Measurements from ENCODE around the gene SCN5A. TPM values are rescaled to one million over a fixed set of nuclear protein-coding genes. Genes with fewer than 3 reads are reported as not detected.
A peak's percentile ranks its signal among the peaks of the same experiment; 100 is the strongest.

The SCN5A gene
- total RNA-seq: 0.20 and 0.36 TPM in 2 replicates
- 0.19 TPM for total RNA-seq (2013)
- polyA plus RNA-seq: 0.01 and 0.37 TPM in 2 replicates
- polyA minus RNA-seq: 0.07 and 1.5 TPM in 2 replicates

DNA sequence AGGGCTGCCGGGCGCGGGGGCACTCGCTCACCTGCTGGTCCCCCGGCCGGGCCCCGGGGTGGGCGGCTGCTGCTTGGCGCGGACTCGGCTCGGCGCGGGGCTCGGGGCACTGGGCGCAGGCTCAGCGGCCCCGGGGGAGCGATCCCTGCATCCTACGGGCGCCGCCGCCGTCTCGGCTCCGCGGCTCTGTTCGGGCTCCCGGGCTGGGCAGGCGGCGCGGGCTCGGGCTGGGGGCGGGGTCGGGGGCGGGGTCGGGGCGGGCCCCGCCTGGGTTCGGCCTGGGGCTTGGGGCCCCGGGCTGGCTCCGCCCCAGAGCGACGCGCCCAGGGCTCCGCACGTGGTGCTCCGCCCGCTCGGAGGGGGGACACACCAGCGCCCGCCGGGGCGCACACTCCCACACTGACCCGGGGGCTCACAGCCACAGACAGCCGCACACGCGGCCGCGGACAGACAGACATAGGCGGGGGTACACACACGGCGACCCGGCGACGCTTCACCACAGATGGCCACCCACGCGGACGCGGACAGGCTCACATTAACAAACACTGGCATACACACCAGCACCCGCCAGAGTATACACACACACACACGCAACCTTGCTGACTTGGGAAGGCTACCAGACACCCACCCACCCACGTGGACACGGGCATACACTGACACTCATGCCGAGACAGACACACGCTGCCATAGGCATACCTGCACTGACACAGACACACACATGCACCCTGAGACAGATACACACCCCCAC is at the start of gene SCN5A:
SCN5A (minus strand) TSS at position 188 of the 748 bp plus-strand sequence. CDS start 16,380 bp downstream, outside the sequence.
- no peak for TF ChIP-seq EZH2 (IDR thresholded peaks at IDR 0.05; ENCODE audit: borderline replicate concordance, insufficient read depth, low read depth, low read length, poor library complexity, severe bottlenecking)
- TF ChIP-seq, protein P1, sequence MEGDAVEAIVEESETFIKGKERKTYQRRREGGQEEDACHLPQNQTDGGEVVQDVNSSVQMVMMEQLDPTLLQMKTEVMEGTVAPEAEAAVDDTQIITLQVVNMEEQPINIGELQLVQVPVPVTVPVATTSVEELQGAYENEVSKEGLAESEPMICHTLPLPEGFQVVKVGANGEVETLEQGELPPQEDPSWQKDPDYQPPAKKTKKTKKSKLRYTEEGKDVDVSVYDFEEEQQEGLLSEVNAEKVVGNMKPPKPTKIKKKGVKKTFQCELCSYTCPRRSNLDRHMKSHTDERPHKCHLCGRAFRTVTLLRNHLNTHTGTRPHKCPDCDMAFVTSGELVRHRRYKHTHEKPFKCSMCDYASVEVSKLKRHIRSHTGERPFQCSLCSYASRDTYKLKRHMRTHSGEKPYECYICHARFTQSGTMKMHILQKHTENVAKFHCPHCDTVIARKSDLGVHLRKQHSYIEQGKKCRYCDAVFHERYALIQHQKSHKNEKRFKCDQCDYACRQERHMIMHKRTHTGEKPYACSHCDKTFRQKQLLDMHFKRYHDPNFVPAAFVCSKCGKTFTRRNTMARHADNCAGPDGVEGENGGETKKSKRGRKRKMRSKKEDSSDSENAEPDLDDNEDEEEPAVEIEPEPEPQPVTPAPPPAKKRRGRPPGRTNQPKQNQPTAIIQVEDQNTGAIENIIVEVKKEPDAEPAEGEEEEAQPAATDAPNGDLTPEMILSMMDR (IDR thresholded peaks at IDR 0.05): no peak
- H4K20me1 ChIP-seq (ENCODE audit: control insufficient read depth, insufficient read depth, low read length, poor library complexity, severe bottlenecking): no peaks in the 10 kb centered on the region
- intact Hi-C loops (cut with micrococcal nuclease): loop anchor here (2.0 kb wide), 1 partner anchor 129 kb away; no protein-coding TSS in a partner anchor
- H3K36me3 ChIP-seq (replicated peaks in 1 of 2; ENCODE audit: control extremely low read depth in 1 of 2, control insufficient read depth in 1 of 2, extremely low read depth in 1 of 2, insufficient read depth in 2 of 2, low read length in 1 of 2): no peaks in the 10 kb centered on the region
- ATAC-seq (ENCODE audit: low read depth) (peak; percentile 80), DNase-seq (peak; percentile 35)
- H3K79me2 ChIP-seq (ENCODE audit: control insufficient read depth, insufficient read depth, low read length): no peaks in the 10 kb centered on the region
- peaks cover 0 to 59% (median 24%) of the 10 kb centered on the region in 4 experiments for H3K27me3 ChIP-seq (replicated peaks in 1 of 4; ENCODE audit: control extremely low read depth in 1 of 4, control insufficient read depth in 3 of 4, insufficient read depth in 4 of 4, low read length in 3 of 4)
- no peak within 1 kb of the TSS for H3K27ac ChIP-seq (ENCODE audit: low read length in 2 of 2)
- peaks cover 13% of the 10 kb centered on the region in 2 donors for H3K4me1 ChIP-seq (ENCODE audit: control insufficient read depth in 2 of 2, insufficient read depth in 2 of 2, low read length in 2 of 2)
- Mint-ChIP-seq H3K27me3 (peaks cover 19% of the 10 kb centered on the region), H3K9me3 (ENCODE audit: insufficient read depth) (peaks cover 3% of the 10 kb centered on the region), H3K27ac (no peak within 1 kb of the TSS), H3K4me1 (peaks cover 6% of the 10 kb centered on the region), H3K4me3 (peak within 1 kb of the TSS; percentile 79)
- H2AFZ ChIP-seq (ENCODE audit: insufficient read depth, low read depth, low read length, poor library complexity, severe bottlenecking): peak within 1 kb of the TSS; percentile 39
- 2% methylated on average over 76 of the region's 76 CpGs for WGBS (ENCODE audit: insufficient coverage)
- CTCF ChIA-PET: no interaction called here
- peak within 1 kb of the TSS; percentile 32 for H3K9ac ChIP-seq (ENCODE audit: low read length)
- POLR2A ChIA-PET: no interaction called here
- H3K4me3 ChIP-seq (ENCODE audit: control extremely low read depth in 1 of 5, extremely low read depth in 1 of 5, insufficient read depth in 1 of 5, low read depth in 2 of 5, low read length in 4 of 5): peak within 1 kb of the TSS in 3 of 5 experiments; percentile 25 to 50 (median 35)
- H3K4me2 ChIP-seq (replicated peaks; ENCODE audit: low read depth, low read length, poor library complexity, severe bottlenecking): peak within 1 kb of the TSS; percentile 77
- peaks cover 0 to 21% (median 0%) of the 10 kb centered on the region in 3 donors for H3K9me3 ChIP-seq (ENCODE audit: control extremely low read depth in 1 of 3, control insufficient read depth in 2 of 3, insufficient read depth in 1 of 3, low read length in 2 of 3)

- Histone ChIP-seq H3K4me1 (ENCODE audit: control insufficient read depth in 2 of 2, insufficient read depth in 2 of 2, low read length in 2 of 2) (no peaks in the 10 kb centered on the region), H3K27ac (ENCODE audit: low read length in 2 of 2) (no peak overlapping the region), H3K27me3 (replicated peaks in 1 of 4; ENCODE audit: control extremely low read depth in 1 of 4, control insufficient read depth in 3 of 4, insufficient read depth in 4 of 4, low read length in 3 of 4) (no peaks in the 10 kb centered on the region), H3K4me3 (ENCODE audit: control extremely low read depth in 1 of 5, extremely low read depth in 1 of 5, insufficient read depth in 1 of 5, low read depth in 2 of 5, low read length in 4 of 5) (no peak overlapping the region), H3K9me3 (ENCODE audit: control extremely low read depth in 1 of 3, control insufficient read depth in 2 of 3, insufficient read depth in 1 of 3, low read length in 2 of 3) (no peaks in the 10 kb centered on the region), H3K4me2 (replicated peaks; ENCODE audit: low read depth, low read length, poor library complexity, severe bottlenecking) (no peak overlapping the region), H3K9ac (ENCODE audit: low read length) (no peak overlapping the region), H3K79me2 (ENCODE audit: control insufficient read depth, insufficient read depth, low read length) (no peaks in the 10 kb centered on the region), H4K20me1 (ENCODE audit: control insufficient read depth, insufficient read depth, low read length, poor library complexity, severe bottlenecking) (no peaks in the 10 kb centered on the region), H2AFZ (ENCODE audit: insufficient read depth, low read depth, low read length, poor library complexity, severe bottlenecking) (no peak overlapping the region), H3K36me3 (replicated peaks in 1 of 2; ENCODE audit: control extremely low read depth in 1 of 2, control insufficient read depth in 1 of 2, extremely low read depth in 1 of 2, insufficient read depth in 2 of 2, low read length in 1 of 2) (no peaks in the 10 kb centered on the region)
- intact Hi-C loops (cut with micrococcal nuclease): no loop called here
- Mint-ChIP-seq H3K4me3 (no peak overlapping the region), H3K9me3 (ENCODE audit: insufficient read depth) (no peaks in the 10 kb centered on the region), H3K27ac (no peak overlapping the region), H3K4me1 (no peaks in the 10 kb centered on the region), H3K27me3 (peaks cover 12% of the 10 kb centered on the region)
- ChIA-PET CTCF (no interaction called here), POLR2A (no interaction called here)
- TF ChIP-seq, protein P1 (IDR thresholded peaks at IDR 0.05): no peak
- TF ChIP-seq EZH2 (IDR thresholded peaks at IDR 0.05; ENCODE audit: borderline replicate concordance, insufficient read depth, low read depth, low read length, poor library complexity, severe bottlenecking): no peak
- DNase-seq (no peak), ATAC-seq (ENCODE audit: low read depth) (no peak)
- 93% methylated on average over 5 of the region's 5 CpGs for WGBS (ENCODE audit: insufficient coverage)
Observed at GRCh38 chr3:38698760-38699159, 49.3 kb upstream of the SCN5A start.
